C4-2B (cell line): ENCODE measurements around the gene PRRC2B.

Experiments used
- H3K27ac ChIP-seq: fragments of 450-650 bp; 2 replicates; pipeline ENCODE4 v1.5.1; 2017
- CTCF ChIP-seq: fragments of 450-650 bp; conservative IDR thresholded peaks from 2 replicates; pipeline ENCODE4 v1.5.1; 2017; ENCODE audit warnings: mild to moderate bottlenecking
- ZFX ChIP-seq: fragments of 450-650 bp; IDR thresholded peaks from 2 replicates; pipeline ENCODE4 v1.6.1; 2017

Gene PRRC2B

DNA sequence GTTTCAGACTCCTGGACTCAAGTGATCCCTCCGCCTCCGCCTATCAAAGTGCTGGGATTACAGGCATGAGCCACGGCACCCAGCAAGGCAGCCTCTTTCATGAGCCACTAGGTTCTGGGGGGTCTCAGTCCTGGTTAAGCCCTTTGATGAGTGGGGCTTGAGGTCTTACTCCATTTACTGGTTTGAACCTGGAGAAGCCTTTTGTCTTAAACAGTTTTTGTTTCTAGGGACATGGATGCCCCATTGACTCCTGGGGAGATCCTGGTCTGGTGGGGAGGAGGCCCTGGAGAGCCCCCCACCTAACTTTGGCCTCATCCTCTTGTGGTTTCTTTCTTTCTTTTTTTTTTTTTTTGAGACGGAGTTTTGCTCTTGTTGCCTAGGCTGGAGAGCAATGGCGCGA is 6.7 kb downstream of the PRRC2B start:
- no peak overlapping the region; the same call in 1 of the 2 replicates for H3K27ac ChIP-seq
- no peak for TF ChIP-seq ZFX
- TF ChIP-seq CTCF: no peak

DNA sequence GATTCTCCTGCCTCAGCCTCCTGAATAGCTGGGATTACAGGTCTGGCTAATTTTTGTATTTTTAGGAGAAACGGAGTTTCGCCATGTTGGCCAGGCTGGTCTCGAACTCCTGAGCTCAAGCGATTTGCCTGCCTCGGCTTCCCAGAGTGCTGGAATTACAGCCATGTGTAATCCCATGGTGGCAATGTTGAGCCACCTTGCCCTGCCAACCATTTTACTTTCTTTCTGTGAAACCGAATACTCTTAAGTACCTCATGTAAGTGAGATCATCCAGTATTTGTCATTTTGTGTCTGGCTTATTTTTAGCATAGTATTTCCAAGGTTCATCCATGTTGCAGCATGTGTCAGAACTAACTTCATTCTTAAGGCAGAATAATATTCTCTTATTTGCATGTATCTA is 8.2 kb downstream of the PRRC2B start:
- TF ChIP-seq CTCF (no peak), ZFX (no peak)
- H3K27ac ChIP-seq: peak overlapping the region; percentile 26; the same call in 1 of the 2 replicates

- TF ChIP-seq ZFX: no peak
- no peak for TF ChIP-seq CTCF
- H3K27ac ChIP-seq: peak overlapping the region; percentile 26
Measured at GRCh38 chr9:131402738-131403492, 9.0 kb downstream of the PRRC2B start.

DNA sequence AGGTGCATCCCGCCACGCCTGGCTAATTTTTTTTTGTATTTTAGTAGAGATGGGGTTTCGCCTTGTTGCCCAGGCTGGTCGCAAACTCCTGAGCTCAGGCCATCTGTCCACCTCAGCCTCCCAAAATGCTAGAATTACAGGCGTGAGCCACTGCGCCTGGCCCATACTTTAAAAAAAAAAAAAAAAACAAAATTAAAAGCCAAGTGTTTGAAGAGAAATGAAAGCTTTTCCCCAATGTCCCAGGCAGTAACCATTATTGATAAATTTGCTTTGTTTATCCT is 9.5 kb downstream of the PRRC2B start:
- no peak overlapping the region for H3K27ac ChIP-seq
- TF ChIP-seq CTCF (no peak), ZFX (no peak)

DNA sequence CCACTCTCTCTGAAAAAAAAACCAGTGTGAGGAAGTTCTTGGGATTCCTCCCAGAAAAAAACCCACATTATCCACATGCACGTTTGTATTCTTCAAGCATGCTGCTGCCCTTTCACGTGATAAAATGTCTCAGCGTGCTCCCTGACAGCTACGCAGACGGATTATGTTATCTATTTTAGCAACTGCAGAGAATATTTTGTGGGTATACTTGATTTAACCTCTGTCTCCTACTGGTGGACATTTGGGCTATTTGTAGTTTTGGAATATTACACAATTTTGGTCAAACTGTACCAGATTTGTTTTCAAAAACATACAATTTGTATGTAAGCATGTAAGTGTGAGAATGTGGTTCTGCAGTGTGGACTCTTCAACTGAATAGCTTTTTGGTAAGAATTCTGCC is 10.7 kb downstream of the PRRC2B start:
- TF ChIP-seq CTCF (no peak), ZFX (no peak)
- no peak overlapping the region for H3K27ac ChIP-seq

DNA sequence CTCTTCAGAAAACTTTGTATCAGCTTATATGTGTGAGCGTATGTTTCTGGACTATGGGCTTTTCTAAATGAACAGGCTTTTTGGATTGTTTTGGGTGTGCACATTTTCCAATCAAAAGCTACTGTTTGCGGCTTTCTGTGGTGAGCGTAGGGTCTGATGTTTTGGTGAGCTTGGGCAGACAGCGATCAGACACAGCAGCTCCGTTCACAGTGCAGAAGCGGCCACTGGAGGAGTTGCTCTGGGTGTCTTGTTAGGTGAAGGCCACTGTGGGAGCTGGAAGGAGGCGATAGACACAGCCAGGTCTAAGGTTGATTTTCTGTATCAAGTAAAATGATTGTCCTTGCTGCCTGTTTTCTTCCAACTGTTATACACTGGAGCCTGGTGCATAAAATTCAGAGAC is 11.1 kb downstream of the PRRC2B start:
- no peak for TF ChIP-seq ZFX
- no peak for TF ChIP-seq CTCF
- no peak overlapping the region for H3K27ac ChIP-seq

DNA sequence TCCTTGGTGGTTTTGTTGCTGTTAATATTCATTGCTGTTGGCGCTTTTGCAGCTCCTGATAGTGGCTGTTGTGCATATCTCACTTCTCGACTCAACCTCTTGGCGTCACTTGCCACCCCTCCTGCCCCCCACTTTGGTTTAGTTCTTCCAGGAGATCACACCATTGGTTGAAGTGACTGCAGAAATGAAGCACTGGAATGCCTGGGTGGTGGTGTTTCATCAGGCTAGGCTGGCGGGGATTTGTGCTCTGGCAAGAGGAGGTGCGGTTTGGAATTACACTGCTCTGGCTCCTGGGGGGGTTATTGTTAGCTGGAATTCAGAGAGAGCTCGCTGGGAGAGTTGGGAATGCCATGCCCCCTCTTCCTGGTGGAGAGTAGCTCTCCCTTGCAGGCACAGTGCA is 11.5 kb downstream of the PRRC2B start:
- TF ChIP-seq CTCF: no peak
- TF ChIP-seq ZFX: no peak
- H3K27ac ChIP-seq: peak overlapping the region; percentile 10; the same call in 1 of the 2 replicates
